Smooth muscle cell (in vitro differentiated cells): ENCODE data around the gene PLEKHF1. TPM values are rescaled to one million over a fixed set of nuclear protein-coding genes. Genes with fewer than 3 reads are reported as not detected.
A peak's percentile ranks its signal among the peaks of the same experiment; 100 is the strongest.

Experiments
- DNase-seq: peaks from one replicate; lab custom pipeline; 2025; ENCODE audit not compliant: unreplicated experiment; lab: John Stamatoyannopoulos, UW
- H2AFZ ChIP-seq: fragments of 200-600 bp; sonication (generic); 2 replicates; pipeline ENCODE4 v1.6.0; 2016; ENCODE audit warnings: antibody characterized with exemption, low read depth, mild to moderate bottlenecking
- H3F3A ChIP-seq: fragments of 200-600 bp; sonication (generic); 2 replicates; pipeline ENCODE4 v1.6.0; 2017; ENCODE audit warnings: antibody characterized with exemption, low read depth
- H3K27ac ChIP-seq: fragments of 200-600 bp; sonication (generic); 2 replicates; pipeline ENCODE4 v1.5.1; 2016; ENCODE audit warnings: low read depth, mild to moderate bottlenecking
- H3K27me3 ChIP-seq: fragments of 200-600 bp; sonication (generic); 2 replicates; pipeline ENCODE4 v1.6.1; 2016; ENCODE audit warnings: low read depth, mild to moderate bottlenecking
- H3K36me3 ChIP-seq: fragments of 200-600 bp; sonication (generic); 2 replicates; pipeline ENCODE4 v1.5.1; 2016; ENCODE audit warnings: low read depth
- H3K4me1 ChIP-seq: fragments of 200-600 bp; sonication (generic); 2 replicates; pipeline ENCODE4 v1.5.1; 2016; ENCODE audit warnings: low read depth
- H3K4me2 ChIP-seq: fragments of 200-600 bp; sonication (generic); 2 replicates; pipeline ENCODE4 v1.6.0; 2016; ENCODE audit warnings: mild to moderate bottlenecking
- H3K4me3 ChIP-seq: fragments of 200-600 bp; sonication (generic); 2 replicates; pipeline ENCODE4 v1.5.1; 2016; ENCODE audit warnings: mild to moderate bottlenecking
- H3K79me2 ChIP-seq: fragments of 200-600 bp; sonication (generic); 2 replicates; pipeline ENCODE4 v1.6.0; 2016; ENCODE audit warnings: low read depth, mild to moderate bottlenecking
- H3K9ac ChIP-seq: fragments of 200-600 bp; sonication (generic); 2 replicates; pipeline ENCODE4 v1.6.0; 2016; ENCODE audit warnings: low read depth
- H3K9me3 ChIP-seq: fragments of 200-600 bp; sonication (generic); replicated peaks from 2 replicates; pipeline ENCODE4 v1.5.1; 2016; ENCODE audit warnings: low read depth
- H4K20me1 ChIP-seq: fragments of 200-600 bp; sonication (generic); 2 replicates; pipeline ENCODE4 v1.6.0; 2016; ENCODE audit warnings: low read depth
- WGBS: methylation state at CpG from one replicate; pipeline ENCODE4 v1.1.7; 2016; ENCODE audit warnings: low lambda C conversion rate; 5-methylcytosine and 5-hydroxymethylcytosine counted together
- polyA plus RNA-seq: library from polyadenylated mRNA; unstranded; fragments of >200 nt; fragmentation: Nextera tagmentation; extraction: Ambion mirVana; gene quantifications from 2 replicates; pipeline ENCODE4 v1.2.1, GENCODE V29; 2016
- total RNA-seq: library from RNA; depleted of rRNA; stranded (reverse); fragments of >200 nt; gene quantifications from 2 replicates; pipeline ENCODE4 v1.2.3, GENCODE V29; 2014
- TF ChIP-seq, protein P1 (sequence below): fragments of 200-600 bp; sonication (generic); IDR thresholded peaks from 2 replicates; pipeline ENCODE4 v1.5.1; 2017; ENCODE audit warnings: borderline replicate concordance, mild to moderate bottlenecking, antibody characterized with exemption; ENCODE audit not compliant: insufficient read depth, poor library complexity, severe bottlenecking

Gene PLEKHF1
- total and polyA plus RNA-seq, 2 experiments from 2014 or later = 2.2 to 4.0 TPM

DNA sequence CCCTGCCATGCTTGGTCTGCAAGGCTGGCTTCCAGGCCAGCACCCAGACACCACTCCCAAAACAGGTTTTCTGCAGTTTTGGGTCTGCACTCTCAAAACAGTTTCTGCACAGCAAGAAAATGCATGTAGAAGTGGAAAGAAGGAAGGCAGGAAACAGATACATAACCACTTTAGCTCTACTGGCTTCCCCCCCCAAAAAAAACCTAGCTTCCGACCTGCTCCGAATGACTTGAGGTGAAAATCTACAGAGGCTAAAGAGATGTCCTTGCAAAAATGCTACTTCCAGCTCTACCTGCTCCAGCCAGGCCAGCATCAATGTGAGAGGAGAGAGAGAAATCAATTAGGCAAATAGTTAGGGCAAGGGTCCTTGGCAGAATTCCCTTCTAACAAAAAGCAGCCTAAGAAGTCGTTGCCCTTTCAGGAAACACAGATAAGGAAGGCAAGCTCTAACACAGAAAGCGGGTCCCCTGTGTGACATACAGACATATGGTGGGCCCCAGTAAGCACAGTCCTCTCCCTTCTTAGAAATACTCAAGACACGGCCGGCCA lies 46.4 kb downstream of the PLEKHF1 start:
- TF ChIP-seq, protein P1, sequence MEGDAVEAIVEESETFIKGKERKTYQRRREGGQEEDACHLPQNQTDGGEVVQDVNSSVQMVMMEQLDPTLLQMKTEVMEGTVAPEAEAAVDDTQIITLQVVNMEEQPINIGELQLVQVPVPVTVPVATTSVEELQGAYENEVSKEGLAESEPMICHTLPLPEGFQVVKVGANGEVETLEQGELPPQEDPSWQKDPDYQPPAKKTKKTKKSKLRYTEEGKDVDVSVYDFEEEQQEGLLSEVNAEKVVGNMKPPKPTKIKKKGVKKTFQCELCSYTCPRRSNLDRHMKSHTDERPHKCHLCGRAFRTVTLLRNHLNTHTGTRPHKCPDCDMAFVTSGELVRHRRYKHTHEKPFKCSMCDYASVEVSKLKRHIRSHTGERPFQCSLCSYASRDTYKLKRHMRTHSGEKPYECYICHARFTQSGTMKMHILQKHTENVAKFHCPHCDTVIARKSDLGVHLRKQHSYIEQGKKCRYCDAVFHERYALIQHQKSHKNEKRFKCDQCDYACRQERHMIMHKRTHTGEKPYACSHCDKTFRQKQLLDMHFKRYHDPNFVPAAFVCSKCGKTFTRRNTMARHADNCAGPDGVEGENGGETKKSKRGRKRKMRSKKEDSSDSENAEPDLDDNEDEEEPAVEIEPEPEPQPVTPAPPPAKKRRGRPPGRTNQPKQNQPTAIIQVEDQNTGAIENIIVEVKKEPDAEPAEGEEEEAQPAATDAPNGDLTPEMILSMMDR = no peak
- H3F3A ChIP-seq = no peaks in the 10 kb centered on the region
- no peaks in the 10 kb centered on the region for H3K9me3 ChIP-seq
- no peaks in the 10 kb centered on the region for H3K27me3 ChIP-seq
- H3K4me3 ChIP-seq = no peak overlapping the region
- no peak overlapping the region for H3K4me2 ChIP-seq
- no peaks in the 10 kb centered on the region for H3K36me3 ChIP-seq
- DNase-seq = no peak
- WGBS = 89% methylated on average over 6 of the region's 6 CpGs
- peaks cover 11% of the 10 kb centered on the region for H3K4me1 ChIP-seq
- H3K79me2 ChIP-seq = peaks cover 49% of the 10 kb centered on the region
- no peak overlapping the region for H3K9ac ChIP-seq
- no peak overlapping the region for H2AFZ ChIP-seq
- no peak overlapping the region for H3K27ac ChIP-seq
- H4K20me1 ChIP-seq = peaks cover 34% of the 10 kb centered on the region

DNA sequence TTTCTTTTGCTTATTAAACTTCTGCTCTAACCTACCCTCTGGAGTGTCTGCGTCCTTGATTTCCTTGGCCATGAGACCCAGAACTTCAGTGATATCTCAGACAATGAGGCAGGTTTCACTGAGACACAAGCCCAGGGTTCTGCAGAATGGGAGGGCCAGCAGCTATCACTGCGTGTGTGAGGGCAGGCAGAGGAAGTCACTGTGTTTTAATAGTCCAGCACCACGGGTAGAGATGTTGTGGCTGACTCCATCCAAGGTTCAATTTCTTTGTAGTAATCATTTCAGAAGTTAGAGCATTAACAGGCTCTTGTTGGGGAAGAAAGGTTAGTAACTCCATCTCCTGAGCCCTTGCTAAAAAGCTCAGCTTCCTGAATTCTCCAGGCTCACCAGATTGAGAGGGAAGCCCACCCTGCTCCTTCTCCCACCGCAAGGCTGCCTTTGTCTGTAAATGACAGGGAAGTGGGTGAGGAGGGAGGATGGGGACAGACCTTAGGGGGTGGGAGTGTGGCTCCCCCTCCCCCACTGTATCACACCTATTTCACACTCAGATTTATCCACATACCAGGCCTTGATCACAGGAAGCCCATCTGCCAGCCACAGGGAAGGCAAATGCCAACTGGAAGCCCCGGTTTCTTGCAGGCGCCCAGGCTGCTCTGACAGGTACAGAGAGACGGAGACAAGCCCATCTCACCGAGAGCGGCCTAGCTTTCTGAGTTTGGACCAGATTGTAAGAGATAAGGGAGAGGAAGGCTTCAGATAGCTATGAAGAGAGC lies 47.7 kb downstream of the PLEKHF1 start:
- Histone ChIP-seq H3K9me3 (no peaks in the 10 kb centered on the region), H3K36me3 (no peaks in the 10 kb centered on the region), H3K4me2 (no peak overlapping the region), H4K20me1 (peaks cover 34% of the 10 kb centered on the region), H3K4me1 (peaks cover 11% of the 10 kb centered on the region), H3K27me3 (no peaks in the 10 kb centered on the region), H3K9ac (no peak overlapping the region), H3K4me3 (no peak overlapping the region), H3F3A (no peaks in the 10 kb centered on the region), H2AFZ (no peak overlapping the region), H3K79me2 (peaks cover 49% of the 10 kb centered on the region), H3K27ac (no peak overlapping the region)
- WGBS = 84% methylated on average over 9 of the region's 9 CpGs
- DNase-seq = no peak
- TF ChIP-seq, protein P1 = no peak

DNA sequence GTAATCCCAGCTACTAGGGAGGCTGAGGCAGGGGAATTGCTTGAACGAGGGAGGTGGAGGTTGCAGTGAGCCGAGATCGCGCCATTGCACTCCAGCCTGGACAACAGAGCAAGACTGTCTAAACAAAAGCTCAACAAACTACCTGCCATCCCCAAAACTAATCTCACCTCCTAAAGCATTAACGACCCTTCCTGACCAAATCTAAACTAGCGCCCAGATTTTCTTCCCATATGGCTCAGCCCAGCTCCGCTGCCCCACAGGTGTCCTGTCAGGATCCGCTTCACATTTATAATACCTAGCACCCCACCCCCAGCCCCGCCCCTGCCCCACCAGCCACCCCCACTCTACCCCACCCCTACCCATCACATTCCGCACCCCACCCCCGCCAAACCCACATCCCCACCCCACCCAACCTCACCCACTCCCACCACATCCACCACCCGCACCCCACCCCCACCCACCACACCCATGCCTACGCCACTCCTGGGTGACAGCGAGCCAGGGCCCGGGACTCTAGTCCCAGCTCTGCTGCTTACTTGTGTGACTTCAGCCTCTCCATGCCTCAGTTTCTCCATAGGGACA lies 49.2 kb downstream of the PLEKHF1 start:
- WGBS = 46% methylated on average over 9 of the region's 15 CpGs
- no peak for DNase-seq
- Histone ChIP-seq H3K4me1 (peaks cover 11% of the 10 kb centered on the region), H3K36me3 (no peaks in the 10 kb centered on the region), H3F3A (no peaks in the 10 kb centered on the region), H3K79me2 (peaks cover 48% of the 10 kb centered on the region), H4K20me1 (peaks cover 18% of the 10 kb centered on the region), H3K4me2 (peak overlapping the region; percentile 100), H3K9ac (peak overlapping the region; percentile 94), H3K27ac (peak overlapping the region; percentile 78), H3K4me3 (peak overlapping the region; percentile 97), H2AFZ (peak overlapping the region; percentile 92), H3K9me3 (no peaks in the 10 kb centered on the region), H3K27me3 (no peaks in the 10 kb centered on the region)
- TF ChIP-seq, protein P1 = no peak
